Embryonic facial prominence (tissue), 1 donor: ENCODE results near the gene CABP2.
"Not testable (repeated sequence)": the region's sequence is repeated elsewhere in the genome, so short reads cannot be mapped to it uniquely, and the experiment has no call there.

Experiments used
- DNase-seq: peaks from one replicate; pipeline ENCODE4 v3.0.0-alpha.2; 2016; ENCODE audit errors: extremely low spot score

Gene CABP2

GRCh38 chr11:67494371-67495233, 28.6 kb downstream of the CABP2 start:
- no peak for DNase-seq

GRCh38 chr11:67493548-67494370, 29.5 kb downstream of the CABP2 start:
- no peak for DNase-seq

GRCh38 chr11:67492801-67493547, 30.3 kb downstream of the CABP2 start:
- DNase-seq: no peak

GRCh38 chr11:67492069-67492727, 31.0 kb downstream of the CABP2 start:
- no peak for DNase-seq

- no peak for DNase-seq
Measured at GRCh38 chr11:67491276-67492068, 31.8 kb downstream of the CABP2 start.

- DNase-seq: no peak
Measured at GRCh38 chr11:67490727-67491065, 32.5 kb downstream of the CABP2 start.

GRCh38 chr11:67489885-67490726, 33.1 kb downstream of the CABP2 start:
- no peak for DNase-seq

GRCh38 chr11:67489203-67489884, 33.9 kb downstream of the CABP2 start:
- DNase-seq: no peak

- no peak for DNase-seq
Measured at GRCh38 chr11:67486481-67487195, 36.6 kb downstream of the CABP2 start.

- not testable (repeated sequence) for DNase-seq
Measured at GRCh38 chr11:67485873-67486361, 37.3 kb downstream of the CABP2 start.

GRCh38 chr11:67484847-67485311, 38.4 kb downstream of the CABP2 start:
- no peak for DNase-seq

- no peak for DNase-seq
Measured at GRCh38 chr11:67483831-67484665, 39.2 kb downstream of the CABP2 start.

GRCh38 chr11:67482827-67483798, 40.1 kb downstream of the CABP2 start, which contains the start of gene AIP:
Gene AIP (plus strand): TSS chr11:67483026. CDS start chr11:67483159, 133 bp downstream.
- peak; percentile 95 for DNase-seq

- no peak for DNase-seq
Measured at GRCh38 chr11:67482275-67482826, 40.9 kb downstream of the CABP2 start.

- not testable (repeated sequence) for DNase-seq
Measured at GRCh38 chr11:67477344-67478050, 45.7 kb downstream of the CABP2 start.
